Hepatocyte (in vitro differentiated cells): ENCODE measurements around the gene MYRIP. TPM values are rescaled to one million over a fixed set of nuclear protein-coding genes. Genes with fewer than 3 reads are reported as not detected.

ENCODE experiments used
- DNase-seq: peaks from one replicate; pipeline ENCODE4 v3.0.0-alpha.2; 2016; ENCODE audit warnings: low spot score
- H2AFZ ChIP-seq: fragments of 200-600 bp; sonication (generic); 2 replicates; pipeline ENCODE4 v1.6.0; 2016; ENCODE audit warnings: antibody characterized with exemption, mild to moderate bottlenecking
- H3K27ac ChIP-seq: fragments of 200-600 bp; sonication (generic); 2 replicates; pipeline ENCODE4 v1.5.1; 2016; ENCODE audit warnings: mild to moderate bottlenecking
- H3K27me3 ChIP-seq: fragments of 200-600 bp; sonication (generic); 2 replicates; pipeline ENCODE4 v1.6.1; 2016
- H3K36me3 ChIP-seq: fragments of 200-600 bp; sonication (generic); replicated peaks from 2 replicates; pipeline ENCODE4 v1.5.1; 2016; ENCODE audit warnings: low read depth; ENCODE audit not compliant: insufficient read depth
- H3K4me1 ChIP-seq: fragments of 200-600 bp; sonication (generic); 2 replicates; pipeline ENCODE4 v1.5.1; 2016; ENCODE audit warnings: mild to moderate bottlenecking, moderate library complexity; ENCODE audit not compliant: insufficient read depth
- H3K4me2 ChIP-seq: fragments of 200-600 bp; sonication (generic); 2 replicates; pipeline ENCODE4 v1.6.0; 2016
- H3K4me3 ChIP-seq: fragments of 200-600 bp; sonication (generic); 2 replicates; pipeline ENCODE4 v1.5.1; 2016; ENCODE audit warnings: mild to moderate bottlenecking
- H3K79me2 ChIP-seq: fragments of 200-600 bp; sonication (generic); 2 replicates; pipeline ENCODE4 v1.6.0; 2017; ENCODE audit warnings: mild to moderate bottlenecking
- H3K9me2 ChIP-seq: fragments of 200-600 bp; sonication (generic); replicated peaks from 2 replicates; pipeline ENCODE4 v1.6.0; 2017; ENCODE audit warnings: mild to moderate bottlenecking; ENCODE audit not compliant: insufficient read depth
- H3K9me3 ChIP-seq: fragments of 200-600 bp; sonication (generic); 2 replicates; pipeline ENCODE4 v1.5.1; 2016; ENCODE audit warnings: low read depth, mild to moderate bottlenecking
- H4K20me1 ChIP-seq: fragments of 200-600 bp; sonication (generic); 2 replicates; pipeline ENCODE4 v1.6.0; 2016; ENCODE audit warnings: mild to moderate bottlenecking; ENCODE audit not compliant: insufficient read depth, poor library complexity, severe bottlenecking
- CTCF ChIP-seq: fragments of 200-600 bp; sonication (generic); IDR thresholded peaks from 2 replicates; pipeline ENCODE4 v1.5.1; 2016; ENCODE audit warnings: antibody characterized with exemption, mild to moderate bottlenecking; ENCODE audit not compliant: poor library complexity
- EZH2 ChIP-seq: fragments of 200-600 bp; sonication (generic); IDR thresholded peaks from 2 replicates; pipeline ENCODE4 v1.6.1; 2016; ENCODE audit warnings: antibody characterized with exemption, mild to moderate bottlenecking, borderline replicate concordance
- EZH2phosphoT487 ChIP-seq: fragments of 200-600 bp; sonication (generic); IDR thresholded peaks from one replicate; pipeline ENCODE4 v1.6.1; 2018; ENCODE audit warnings: antibody characterized with exemption, mild to moderate bottlenecking, low read depth, moderate library complexity; ENCODE audit not compliant: unreplicated experiment, severe bottlenecking
- WGBS: methylation state at CpG from one replicate; pipeline ENCODE4 v1.1.6; 2016; ENCODE audit warnings: low lambda C conversion rate; ENCODE audit errors: missing lambda C conversion rate; 5-methylcytosine and 5-hydroxymethylcytosine counted together
- polyA plus RNA-seq: library from polyadenylated mRNA; unstranded; fragments of >200 nt; fragmentation: Nextera tagmentation; extraction: Ambion mirVana; gene quantifications from 2 replicates; pipeline ENCODE4 v1.2.1, GENCODE V29; 2016
- total RNA-seq: library from RNA; depleted of rRNA; stranded (reverse); fragments of >200 nt; gene quantifications from 2 replicates; pipeline ENCODE4 v1.2.3, GENCODE V29; 2014

MYRIP gene
- total and polyA plus RNA-seq, 2 experiments from 2014 or later, result 0.57 TPM; not detected in 1

- Histone ChIP-seq H3K36me3 (no peaks in the 10 kb centered on the region), H3K9me3 (no peaks in the 10 kb centered on the region), H3K27ac (no peak overlapping the region), H4K20me1 (no peaks in the 10 kb centered on the region), H3K9me2 (no peaks in the 10 kb centered on the region), H2AFZ (no peak overlapping the region), H3K4me3 (no peak overlapping the region), H3K79me2 (no peaks in the 10 kb centered on the region), H3K4me1 (no peaks in the 10 kb centered on the region), H3K27me3 (no peaks in the 10 kb centered on the region), H3K4me2 (no peak overlapping the region)
- TF ChIP-seq EZH2phosphoT487 (no peak), EZH2 (no peak), CTCF (no peak)
- WGBS, result 46% methylated on average over 4 of the region's 4 CpGs
- no peak for DNase-seq
Measured at GRCh38 chr3:40291471-40291870, 482.1 kb downstream of the MYRIP start.

GRCh38 chr3:40292637-40293349 is 483.4 kb downstream of the MYRIP start:
- DNase-seq, result no peak
- H3K27me3 ChIP-seq, result no peaks in the 10 kb centered on the region
- no peaks in the 10 kb centered on the region for H3K36me3 ChIP-seq
- no peaks in the 10 kb centered on the region for H3K9me3 ChIP-seq
- no peak overlapping the region for H3K4me3 ChIP-seq
- H3K4me2 ChIP-seq, result no peak overlapping the region
- no peaks in the 10 kb centered on the region for H4K20me1 ChIP-seq
- WGBS, result 56% methylated on average over 4 of the region's 4 CpGs
- no peaks in the 10 kb centered on the region for H3K79me2 ChIP-seq
- no peak overlapping the region for H3K27ac ChIP-seq
- H3K4me1 ChIP-seq, result no peaks in the 10 kb centered on the region
- no peak for TF ChIP-seq CTCF
- TF ChIP-seq EZH2phosphoT487, result no peak
- TF ChIP-seq EZH2, result no peak
- no peaks in the 10 kb centered on the region for H3K9me2 ChIP-seq
- no peak overlapping the region for H2AFZ ChIP-seq

GRCh38 chr3:40294434-40294833 is 485.0 kb downstream of the MYRIP start:
- Histone ChIP-seq H3K9me3 (no peaks in the 10 kb centered on the region), H3K79me2 (no peaks in the 10 kb centered on the region), H3K4me1 (peaks cover under 1% of the 10 kb centered on the region), H3K27me3 (no peaks in the 10 kb centered on the region), H3K9me2 (no peaks in the 10 kb centered on the region), H4K20me1 (no peaks in the 10 kb centered on the region), H3K36me3 (no peaks in the 10 kb centered on the region), H3K4me2 (no peak overlapping the region), H3K4me3 (no peak overlapping the region), H2AFZ (no peak overlapping the region), H3K27ac (no peak overlapping the region)
- DNase-seq, result no peak
- 87% methylated on average over 1 of the region's 1 CpG for WGBS
- TF ChIP-seq EZH2, result no peak
- no peak for TF ChIP-seq EZH2phosphoT487
- no peak for TF ChIP-seq CTCF
